HCT116 (cell line): ENCODE results near the gene CDH26. TPM values are rescaled to one million over a fixed set of nuclear protein-coding genes. Genes with fewer than 3 reads are reported as not detected.

Experiments
- ATAC-seq: fragments of 200-7000 bp; cut with Tn5 transposase; 2 replicates; pipeline ENCODE4 v1.9.1; 2020; ENCODE audit warnings: mild to moderate bottlenecking, moderate library complexity
- BruUV-seq: library from RNA; stranded (reverse); fragments of 400-500 nt; replicated peaks from 2 replicates; lab custom pipeline; 2021; lab: Mats Ljungman, UMichigan
- CTCF ChIA-PET: fragments of 300-600 bp; sonication (Branson Sonifier 250); formaldehyde crosslinking; loops from one replicate; lab custom pipeline; 2021; ENCODE audit warnings: antibody characterized with exemption; lab: Charles Lee
- POLR2A ChIA-PET: fragments of 300-600, 350-600 bp; sonication (Branson Sonifier 250); formaldehyde crosslinking; loops from one replicate; lab custom pipeline; 2021; ENCODE audit warnings: antibody characterized with exemption; lab: Charles Lee
- RAD21 ChIA-PET, 2 experiments: fragments of 300-600 bp; sonication (Branson Sonifier 250); formaldehyde crosslinking; loops; one replicate each; lab custom pipeline; 2023; ENCODE audit warnings: low total read pairs in 2 of 2; ENCODE audit not compliant: uncharacterized antibody in 2 of 2, unreplicated experiment in 2 of 2, low non-redundant PET in 1 of 2; lab: Charles Lee
- DNase-seq: peaks from one replicate; pipeline ENCODE4 v3.0.0-alpha.2; 2010; ENCODE audit warnings: low read depth, low spot score
- H2AFZ ChIP-seq: fragments of 200-600 bp; shearing (Covaris generic), sonication (generic); 2 replicates; pipeline ENCODE4 v1.6.1; 2017; ENCODE audit warnings: low read depth, mixed run types, mixed read lengths, antibody characterized with exemption, low read length; ENCODE audit not compliant: poor library complexity, severe bottlenecking
- H3K27ac ChIP-seq: 2 replicates; pipeline ENCODE4 v1.5.1; 2012; ENCODE audit warnings: low read depth, low read length
- H3K27me3 ChIP-seq: fragments of 200-600 bp; sonication (generic); 2 replicates; pipeline ENCODE4 v1.6.1; 2016; ENCODE audit warnings: mixed run types, low read length, mixed read lengths; ENCODE audit not compliant: insufficient read depth
- H3K36me3 ChIP-seq, 2 experiments: fragments of 200-500 bp in 1 of 2; fragments of 200-600 bp in 1 of 2; sonication (Bioruptor generic) in 1 of 2; sonication (generic) in 1 of 2; 2 replicates each; pipeline versions ENCODE4 v1.5.1 to v1.6.1; 2014 to 2016; ENCODE audit warnings: low read length in 2 of 2, inconsistent platforms in 1 of 2, mixed read lengths in 1 of 2, mixed run types in 1 of 2; ENCODE audit not compliant: insufficient read depth in 2 of 2, control insufficient read depth in 1 of 2
- H3K4me1 ChIP-seq, 2 experiments: fragments of 200-600 bp in 1 of 2; sonication (generic) in 1 of 2; 2 replicates each; pipeline versions ENCODE4 v1.5.1 to v1.6.1; 2012 to 2017; ENCODE audit warnings: low read length in 2 of 2, inconsistent platforms in 1 of 2, mild to moderate bottlenecking in 1 of 2, mixed read lengths in 1 of 2, mixed run types in 1 of 2, moderate library complexity in 1 of 2; ENCODE audit not compliant: insufficient read depth in 2 of 2, control insufficient read depth in 1 of 2
- H3K4me2 ChIP-seq: fragments of 200-600 bp; sonication (generic); 2 replicates; pipeline ENCODE4 v1.6.1; 2017; ENCODE audit warnings: mixed run types, low read length, mixed read lengths
- H3K4me3 ChIP-seq, 2 experiments: fragments of 200-600 bp in 1 of 2; sonication (generic) in 1 of 2; replicated peaks in 1 of 2; 2 replicates each; pipeline ENCODE4 v1.5.1; 2011 to 2016; ENCODE audit warnings: low read length in 2 of 2, control low read depth in 1 of 2, low read depth in 1 of 2, mild to moderate bottlenecking in 1 of 2, mixed read lengths in 1 of 2, mixed run types in 1 of 2
- H3K79me2 ChIP-seq: fragments of 200-600 bp; sonication (generic); 2 replicates; pipeline ENCODE4 v1.6.1; 2017; ENCODE audit warnings: mild to moderate bottlenecking, mixed run types, low read length, moderate library complexity, mixed read lengths; ENCODE audit not compliant: insufficient read depth
- H3K9ac ChIP-seq: fragments of 200-600 bp; sonication (generic); 2 replicates; pipeline ENCODE4 v1.6.1; 2016; ENCODE audit warnings: low read length, mixed read lengths
- H3K9me2 ChIP-seq: fragments of 200-600 bp; sonication (generic), shearing (Covaris generic); 2 replicates; pipeline ENCODE4 v1.6.1; 2017; ENCODE audit warnings: mixed run types, mild to moderate bottlenecking, moderate library complexity; ENCODE audit not compliant: insufficient read depth
- H3K9me3 ChIP-seq, 2 experiments: fragments of 200-500 bp in 1 of 2; fragments of 200-600 bp in 1 of 2; sonication (Bioruptor generic) in 1 of 2; sonication (generic) in 1 of 2; 2 replicates each; pipeline ENCODE4 v1.6.1; 2014 to 2017; ENCODE audit warnings: low read length in 2 of 2, mixed read lengths in 2 of 2, inconsistent platforms in 1 of 2, low read depth in 1 of 2, mild to moderate bottlenecking in 1 of 2, mixed run types in 1 of 2, moderate library complexity in 1 of 2; ENCODE audit not compliant: control insufficient read depth in 1 of 2, insufficient read depth in 1 of 2
- H4K20me1 ChIP-seq: fragments of 200-600 bp; sonication (generic), shearing (Covaris generic); 2 replicates; pipeline ENCODE4 v1.6.1; 2017; ENCODE audit warnings: mixed run types, mild to moderate bottlenecking, moderate library complexity; ENCODE audit not compliant: insufficient read depth
- CBX3 ChIP-seq: IDR thresholded peaks from 2 replicates; pipeline ENCODE4 v1.6.1; 2012; ENCODE audit warnings: low read depth
- ELF1 ChIP-seq: IDR thresholded peaks from 2 replicates; pipeline ENCODE4 v1.6.1; 2012; ENCODE audit warnings: low read depth, borderline replicate concordance
- POLR2AphosphoS5 ChIP-seq: IDR thresholded peaks from 2 replicates; pipeline ENCODE4 v1.6.1; 2011; ENCODE audit warnings: mild to moderate bottlenecking, low read depth, low read length, moderate library complexity
- RAD21 ChIP-seq: IDR thresholded peaks from 2 replicates; pipeline ENCODE4 v1.6.1; 2012; ENCODE audit warnings: low read depth, mild to moderate bottlenecking
- intact Hi-C: fragments of 100-400 bp; cut with micrococcal nuclease; formaldehyde crosslinking; loops from 2 replicates; pipeline ENCODE4 v1.10.0; 2022
- total RNA-seq: library from RNA; stranded (reverse); gene quantifications from one replicate; pipeline ENCODE4 v1.2.1, GENCODE V29; 2021; ENCODE audit not compliant: unreplicated experiment
- TF ChIP-seq, protein P1 (sequence below): IDR thresholded peaks from 2 replicates; pipeline ENCODE4 v1.6.1; 2011; ENCODE audit warnings: mild to moderate bottlenecking, low read length, moderate library complexity; ENCODE audit not compliant: insufficient replicate concordance; ENCODE audit errors: extremely low read depth
- TF ChIP-seq, protein P2 (sequence below), 3 experiments: fragments of 200-600 bp in 1 of 3; sonication (generic) in 1 of 3; IDR thresholded peaks in 2 of 3; conservative IDR thresholded peaks in 1 of 3; 2 replicates each; pipeline ENCODE4 v1.5.1; 2012 to 2017; ENCODE audit warnings: low read depth in 2 of 3, low read length in 2 of 3, antibody characterized with exemption in 1 of 3, borderline replicate concordance in 1 of 3, control low read depth in 1 of 3, mild to moderate bottlenecking in 1 of 3, mixed read lengths in 1 of 3, mixed run types in 1 of 3, moderate library complexity in 1 of 3; ENCODE audit not compliant: insufficient read depth in 1 of 3

The CDH26 gene
- total RNA-seq, 1 experiment from 2014 or later = 0.34 TPM

DNA sequence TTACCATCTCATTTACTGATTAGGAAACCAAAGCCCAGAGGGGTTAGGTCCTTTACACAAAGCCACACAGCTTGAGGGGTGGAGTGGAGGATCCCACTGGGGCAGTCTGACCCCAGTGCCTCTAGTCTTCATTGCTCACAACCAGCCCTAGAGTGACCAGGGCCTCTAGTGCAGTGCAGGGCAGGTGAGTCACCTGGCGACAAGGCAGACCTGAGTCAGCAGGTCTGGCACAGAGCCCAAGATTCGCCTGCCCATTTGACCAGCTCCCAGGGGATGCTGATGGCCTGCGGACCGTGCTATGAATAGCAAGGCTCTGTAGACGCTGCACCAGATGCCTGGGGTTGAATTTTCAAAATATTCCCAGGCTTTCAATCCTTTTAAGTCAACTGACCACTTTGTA is 29.9 kb downstream of the CDH26 start (continued):
- TF ChIP-seq, protein P1, sequence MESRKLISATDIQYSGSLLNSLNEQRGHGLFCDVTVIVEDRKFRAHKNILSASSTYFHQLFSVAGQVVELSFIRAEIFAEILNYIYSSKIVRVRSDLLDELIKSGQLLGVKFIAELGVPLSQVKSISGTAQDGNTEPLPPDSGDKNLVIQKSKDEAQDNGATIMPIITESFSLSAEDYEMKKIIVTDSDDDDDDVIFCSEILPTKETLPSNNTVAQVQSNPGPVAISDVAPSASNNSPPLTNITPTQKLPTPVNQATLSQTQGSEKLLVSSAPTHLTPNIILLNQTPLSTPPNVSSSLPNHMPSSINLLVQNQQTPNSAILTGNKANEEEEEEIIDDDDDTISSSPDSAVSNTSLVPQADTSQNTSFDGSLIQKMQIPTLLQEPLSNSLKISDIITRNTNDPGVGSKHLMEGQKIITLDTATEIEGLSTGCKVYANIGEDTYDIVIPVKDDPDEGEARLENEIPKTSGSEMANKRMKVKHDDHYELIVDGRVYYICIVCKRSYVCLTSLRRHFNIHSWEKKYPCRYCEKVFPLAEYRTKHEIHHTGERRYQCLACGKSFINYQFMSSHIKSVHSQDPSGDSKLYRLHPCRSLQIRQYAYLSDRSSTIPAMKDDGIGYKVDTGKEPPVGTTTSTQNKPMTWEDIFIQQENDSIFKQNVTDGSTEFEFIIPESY = no peak
- no peak for TF ChIP-seq CBX3

DNA sequence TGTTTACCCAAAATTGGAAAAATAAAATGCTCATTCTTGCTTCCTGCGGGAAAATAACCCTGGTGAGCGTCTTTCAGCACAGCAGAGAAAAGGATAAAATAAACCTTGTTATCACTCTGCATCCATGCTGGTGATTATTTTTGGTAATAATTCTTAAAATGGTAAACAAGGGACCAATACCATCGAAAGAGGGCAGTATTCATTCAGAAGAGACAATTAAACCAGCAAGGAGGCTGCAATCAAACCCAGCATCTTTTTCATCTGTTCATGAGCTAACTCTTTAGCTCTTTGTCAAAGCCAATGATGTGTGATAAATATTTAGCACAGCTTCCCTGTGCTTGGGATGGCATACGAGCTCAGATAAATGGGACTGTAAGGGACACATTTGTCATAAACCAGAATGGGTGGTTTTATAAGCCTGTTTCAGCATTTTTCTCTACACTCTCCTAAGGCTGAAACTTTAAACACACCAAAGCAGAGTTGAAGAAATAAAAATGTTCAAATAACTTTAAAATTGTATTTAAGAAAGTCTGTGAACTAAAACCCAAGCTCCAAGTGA is 34.4 kb downstream of the CDH26 start:
- RAD21 ChIA-PET = no interaction called here
- CTCF ChIA-PET = interaction anchor here (0.6 to 2.9 kb wide), 5 partner anchors 21 to 65 kb away, joined by 3 to 22 read pairs (median 3); no protein-coding TSS in a partner anchor
- Histone ChIP-seq H3K4me1 (peaks cover 20 to 26% of the 10 kb centered on the region in 2 experiments), H3K27ac (no peak overlapping the region), H3K36me3 (no peaks in the 10 kb centered on the region), H3K9me2 (no peaks in the 10 kb centered on the region), H3K9me3 (no peaks in the 10 kb centered on the region), H3K4me2 (no peak overlapping the region), H3K4me3 (no peak overlapping the region), H3K9ac (no peak overlapping the region), H3K79me2 (no peaks in the 10 kb centered on the region), H4K20me1 (no peaks in the 10 kb centered on the region), H3K27me3 (no peaks in the 10 kb centered on the region), H2AFZ (no peak overlapping the region)
- intact Hi-C loops = loop anchor here (1.0 kb wide), 1 partner anchor 58 kb away; no protein-coding TSS in a partner anchor
- ATAC-seq (no peak), DNase-seq (no peak)
- TF ChIP-seq POLR2AphosphoS5 (no peak), RAD21 (peak; percentile 48), ELF1 (no peak)
- TF ChIP-seq, protein P2, sequence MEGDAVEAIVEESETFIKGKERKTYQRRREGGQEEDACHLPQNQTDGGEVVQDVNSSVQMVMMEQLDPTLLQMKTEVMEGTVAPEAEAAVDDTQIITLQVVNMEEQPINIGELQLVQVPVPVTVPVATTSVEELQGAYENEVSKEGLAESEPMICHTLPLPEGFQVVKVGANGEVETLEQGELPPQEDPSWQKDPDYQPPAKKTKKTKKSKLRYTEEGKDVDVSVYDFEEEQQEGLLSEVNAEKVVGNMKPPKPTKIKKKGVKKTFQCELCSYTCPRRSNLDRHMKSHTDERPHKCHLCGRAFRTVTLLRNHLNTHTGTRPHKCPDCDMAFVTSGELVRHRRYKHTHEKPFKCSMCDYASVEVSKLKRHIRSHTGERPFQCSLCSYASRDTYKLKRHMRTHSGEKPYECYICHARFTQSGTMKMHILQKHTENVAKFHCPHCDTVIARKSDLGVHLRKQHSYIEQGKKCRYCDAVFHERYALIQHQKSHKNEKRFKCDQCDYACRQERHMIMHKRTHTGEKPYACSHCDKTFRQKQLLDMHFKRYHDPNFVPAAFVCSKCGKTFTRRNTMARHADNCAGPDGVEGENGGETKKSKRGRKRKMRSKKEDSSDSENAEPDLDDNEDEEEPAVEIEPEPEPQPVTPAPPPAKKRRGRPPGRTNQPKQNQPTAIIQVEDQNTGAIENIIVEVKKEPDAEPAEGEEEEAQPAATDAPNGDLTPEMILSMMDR (IDR thresholded peaks at IDR 0.05 in 2 of 3, conservative IDR thresholded peaks at IDR 0.05 in 1 of 3; ENCODE audit: borderline replicate concordance in 1 of 3, insufficient read depth in 1 of 3, low read depth in 2 of 3, low read length in 2 of 3) = peak; percentile 18 to 30 (median 25); a peak in 3 of 6 replicates
- BruUV-seq = no TSS peak
- POLR2A ChIA-PET = no interaction called here
